HG03558 (cell line): ENCODE measurements around the gene ARHGEF17.
"Not testable (repeated sequence)": the region's sequence is repeated elsewhere in the genome, so short reads cannot be mapped to it uniquely, and the experiment has no call there.

Source experiments
- ATAC-seq: cut with Tn5 transposase; IDR thresholded peaks from one replicate; pipeline ENCODE4 v1.9.1; 2021; ENCODE audit warnings: moderate number of reproducible peaks; ENCODE audit not compliant: unreplicated experiment; ENCODE audit errors: extremely low read depth

ARHGEF17 gene

GRCh38 chr11:73271936-73272679, 36.0 kb upstream of the ARHGEF17 start, which contains the start of gene P2RY6:
Gene P2RY6 (plus strand): TSS chr11:73272338. CDS start chr11:73296519, 24,181 bp downstream.
- ATAC-seq: no peak

GRCh38 chr11:73272680-73273038, 35.4 kb upstream of the ARHGEF17 start:
- no peak for ATAC-seq

GRCh38 chr11:73273222-73273895, 34.7 kb upstream of the ARHGEF17 start:
- no peak for ATAC-seq

GRCh38 chr11:73274191-73274590, 33.9 kb upstream of the ARHGEF17 start:
- not testable (repeated sequence) for ATAC-seq

- ATAC-seq: no peak
Observed at GRCh38 chr11:73274722-73275380, 33.2 kb upstream of the ARHGEF17 start.

- no peak for ATAC-seq
Observed at GRCh38 chr11:73275381-73275750, 32.7 kb upstream of the ARHGEF17 start.

- no peak for ATAC-seq
Observed at GRCh38 chr11:73277467-73277866, 30.6 kb upstream of the ARHGEF17 start.

- ATAC-seq: no peak
Observed at GRCh38 chr11:73280626-73281025, 27.4 kb upstream of the ARHGEF17 start.

- no peak for ATAC-seq
Observed at GRCh38 chr11:73281201-73281741, 26.8 kb upstream of the ARHGEF17 start.

GRCh38 chr11:73281796-73282660, 26.0 kb upstream of the ARHGEF17 start:
- ATAC-seq: no peak

- no peak for ATAC-seq
Observed at GRCh38 chr11:73283276-73284000, 24.6 kb upstream of the ARHGEF17 start.

GRCh38 chr11:73284106-73284505, 24.0 kb upstream of the ARHGEF17 start:
- no peak for ATAC-seq

- no peak for ATAC-seq
Observed at GRCh38 chr11:73285721-73286120, 22.4 kb upstream of the ARHGEF17 start.

GRCh38 chr11:73286240-73286810, 21.8 kb upstream of the ARHGEF17 start:
- no peak for ATAC-seq

GRCh38 chr11:73287400-73288101, 20.5 kb upstream of the ARHGEF17 start:
- ATAC-seq: no peak

GRCh38 chr11:73288192-73288872, 19.7 kb upstream of the ARHGEF17 start:
- no peak for ATAC-seq

GRCh38 chr11:73288873-73289707, 19.0 kb upstream of the ARHGEF17 start:
- peak; percentile 44 for ATAC-seq
